Osteoblast (primary cell): Measurements from ENCODE around the gene KASH5. TPM values are rescaled to one million over a fixed set of nuclear protein-coding genes. Genes with fewer than 3 reads are reported as not detected.

ENCODE experiments used
- DNase-seq: peaks from one replicate; pipeline ENCODE4 v3.0.0; 2011; ENCODE audit warnings: low spot score, mixed read lengths; ENCODE audit not compliant: insufficient read length; ENCODE audit errors: missing footprints
- H2AFZ ChIP-seq: 2 replicates; pipeline ENCODE4 v1.6.0; 2011; ENCODE audit warnings: mild to moderate bottlenecking, low read length
- H3K27ac ChIP-seq: 2 replicates; pipeline ENCODE4 v1.5.1; 2011; ENCODE audit warnings: mild to moderate bottlenecking, low read depth, low read length, moderate library complexity
- H3K27me3 ChIP-seq: 2 replicates; pipeline ENCODE4 v1.6.0; 2012; ENCODE audit warnings: mild to moderate bottlenecking, control low read depth, inconsistent platforms, low read length, moderate library complexity; ENCODE audit not compliant: insufficient read depth
- H3K36me3 ChIP-seq: 2 replicates; pipeline ENCODE4 v1.5.1; 2011; ENCODE audit warnings: mild to moderate bottlenecking, low read length, control low read depth, moderate library complexity; ENCODE audit not compliant: insufficient read depth
- H3K4me1 ChIP-seq: 2 replicates; pipeline ENCODE4 v1.5.1; 2011; ENCODE audit warnings: mild to moderate bottlenecking, low read length, control low read depth, moderate library complexity; ENCODE audit not compliant: insufficient read depth
- H3K4me2 ChIP-seq: 2 replicates; pipeline ENCODE4 v1.6.0; 2011; ENCODE audit warnings: mild to moderate bottlenecking, low read length; ENCODE audit not compliant: insufficient read depth
- H3K4me3 ChIP-seq: fragments of 200-600 bp; sonication (generic); 3 replicates; pipeline ENCODE4 v1.5.1; 2012; ENCODE audit warnings: mild to moderate bottlenecking, low read length, inconsistent platforms; ENCODE audit not compliant: insufficient read depth
- H3K79me2 ChIP-seq: 2 replicates; pipeline ENCODE4 v1.6.0; 2012; ENCODE audit warnings: mild to moderate bottlenecking, low read length, control low read depth, inconsistent platforms; ENCODE audit not compliant: insufficient read depth
- H3K9me3 ChIP-seq: 2 replicates; pipeline ENCODE4 v1.5.1; 2011; ENCODE audit warnings: low read depth, low read length, control low read depth
- H4K20me1 ChIP-seq: 2 replicates; pipeline ENCODE4 v1.6.0; 2012; ENCODE audit warnings: mild to moderate bottlenecking, low read length, control low read depth; ENCODE audit not compliant: insufficient read depth
- CTCF ChIP-seq: IDR thresholded peaks from 2 replicates; pipeline ENCODE4 v1.5.1; 2011; ENCODE audit warnings: mild to moderate bottlenecking, low read depth, low read length, moderate library complexity; ENCODE audit errors: extremely low read depth
- total RNA-seq: library from RNA; depleted of rRNA; stranded (reverse); fragments of >200 nt; gene quantifications from 2 replicates; pipeline ENCODE4 v1.2.3, GENCODE V29; 2012

Gene KASH5
- total RNA-seq, 1 donor, result not detected

GRCh38 chr19:49357186-49357585 lies 30.9 kb upstream of the KASH5 start:
- Histone ChIP-seq H3K9me3 (no peaks in the 10 kb centered on the region), H3K27ac (no peak overlapping the region), H2AFZ (no peak overlapping the region), H3K4me2 (no peak overlapping the region), H3K36me3 (peaks cover 18% of the 10 kb centered on the region), H3K4me1 (peaks cover 3% of the 10 kb centered on the region), H3K4me3 (no peak overlapping the region), H4K20me1 (no peaks in the 10 kb centered on the region), H3K27me3 (no peaks in the 10 kb centered on the region), H3K79me2 (peaks cover 6% of the 10 kb centered on the region)
- DNase-seq, result peak; percentile 65
- TF ChIP-seq CTCF, result no peak

GRCh38 chr19:49359851-49360820 lies 27.9 kb upstream of the KASH5 start:
- no peaks in the 10 kb centered on the region for H3K9me3 ChIP-seq
- no peak overlapping the region for H3K4me3 ChIP-seq
- no peak overlapping the region for H3K27ac ChIP-seq
- TF ChIP-seq CTCF, result no peak
- H2AFZ ChIP-seq, result no peak overlapping the region
- DNase-seq, result peak; percentile 83
- peaks cover 11% of the 10 kb centered on the region for H3K36me3 ChIP-seq
- no peaks in the 10 kb centered on the region for H3K27me3 ChIP-seq
- no peaks in the 10 kb centered on the region for H4K20me1 ChIP-seq
- no peak overlapping the region for H3K4me2 ChIP-seq
- peaks cover 12% of the 10 kb centered on the region for H3K4me1 ChIP-seq
- H3K79me2 ChIP-seq, result peaks cover 6% of the 10 kb centered on the region

- TF ChIP-seq CTCF, result no peak
- no peaks in the 10 kb centered on the region for H3K9me3 ChIP-seq
- H3K4me3 ChIP-seq, result peak overlapping the region; percentile 82
- H3K79me2 ChIP-seq, result peaks cover 6% of the 10 kb centered on the region
- DNase-seq, result peak; percentile 94
- peak overlapping the region; percentile 89 for H2AFZ ChIP-seq
- no peaks in the 10 kb centered on the region for H4K20me1 ChIP-seq
- H3K27ac ChIP-seq, result peak overlapping the region; percentile 58
- peak overlapping the region; percentile 95 for H3K4me2 ChIP-seq
- peaks cover 11% of the 10 kb centered on the region for H3K36me3 ChIP-seq
- H3K27me3 ChIP-seq, result no peaks in the 10 kb centered on the region
- peaks cover 12% of the 10 kb centered on the region for H3K4me1 ChIP-seq
These were observed 26.5 kb upstream of the KASH5 start for GRCh38 chr19:49361438-49362047.
